Gastrocnemius medialis (tissue), 4 donors: ENCODE results near the gene PRKN.

Source experiments
- POLR2A ChIP-seq, 2 donors: fragments of 450-650 bp; IDR thresholded peaks; one replicate each; pipeline ENCODE4 v1.6.1; 2017; ENCODE audit warnings: antibody characterized with exemption in 2 of 2, mild to moderate bottlenecking in 2 of 2, moderate library complexity in 2 of 2
- TF ChIP-seq, protein P1 (sequence below), 5 experiments: fragments of 450-650 bp in 3 of 5; fragments of 200-600 bp in 2 of 5; sonication (generic) in 2 of 5; IDR thresholded peaks in 4 of 5; conservative IDR thresholded peaks in 1 of 5; 1 replicate in 4 of 5; 2 replicates in 1 of 5; pipeline ENCODE4 v1.5.1; 2016 to 2019; ENCODE audit warnings: antibody characterized with exemption in 5 of 5, mild to moderate bottlenecking in 3 of 5, moderate library complexity in 3 of 5

- TF ChIP-seq, protein P1, sequence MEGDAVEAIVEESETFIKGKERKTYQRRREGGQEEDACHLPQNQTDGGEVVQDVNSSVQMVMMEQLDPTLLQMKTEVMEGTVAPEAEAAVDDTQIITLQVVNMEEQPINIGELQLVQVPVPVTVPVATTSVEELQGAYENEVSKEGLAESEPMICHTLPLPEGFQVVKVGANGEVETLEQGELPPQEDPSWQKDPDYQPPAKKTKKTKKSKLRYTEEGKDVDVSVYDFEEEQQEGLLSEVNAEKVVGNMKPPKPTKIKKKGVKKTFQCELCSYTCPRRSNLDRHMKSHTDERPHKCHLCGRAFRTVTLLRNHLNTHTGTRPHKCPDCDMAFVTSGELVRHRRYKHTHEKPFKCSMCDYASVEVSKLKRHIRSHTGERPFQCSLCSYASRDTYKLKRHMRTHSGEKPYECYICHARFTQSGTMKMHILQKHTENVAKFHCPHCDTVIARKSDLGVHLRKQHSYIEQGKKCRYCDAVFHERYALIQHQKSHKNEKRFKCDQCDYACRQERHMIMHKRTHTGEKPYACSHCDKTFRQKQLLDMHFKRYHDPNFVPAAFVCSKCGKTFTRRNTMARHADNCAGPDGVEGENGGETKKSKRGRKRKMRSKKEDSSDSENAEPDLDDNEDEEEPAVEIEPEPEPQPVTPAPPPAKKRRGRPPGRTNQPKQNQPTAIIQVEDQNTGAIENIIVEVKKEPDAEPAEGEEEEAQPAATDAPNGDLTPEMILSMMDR (IDR thresholded peaks at IDR 0.05 in 4 of 5, conservative IDR thresholded peaks at IDR 0.05 in 1 of 5): no peak
- no peak for TF ChIP-seq POLR2A (IDR thresholded peaks at IDR 0.05)
These were observed 1360.1 kb downstream of the PRKN start for GRCh38 chr6:161367472-161367871.
